Uterus (tissue), 2 donors: ENCODE measurements around the gene PTPRH.

Source experiments
- CTCF ChIP-seq, 4 experiments: fragments of 200-600 bp in 2 of 4; fragments of 450-650 bp in 2 of 4; sonication (generic) in 2 of 4; IDR thresholded peaks; one replicate each; pipeline ENCODE4 v1.5.1; 2016 to 2019; ENCODE audit warnings: antibody characterized with exemption in 4 of 4, mild to moderate bottlenecking in 2 of 4, moderate library complexity in 1 of 4
- POLR2A ChIP-seq, 2 donors: fragments of 450-650 bp; IDR thresholded peaks; one replicate each; pipeline ENCODE4 v1.6.1; 2016; ENCODE audit warnings: antibody characterized with exemption in 2 of 2, mild to moderate bottlenecking in 1 of 2, moderate library complexity in 1 of 2

DNA sequence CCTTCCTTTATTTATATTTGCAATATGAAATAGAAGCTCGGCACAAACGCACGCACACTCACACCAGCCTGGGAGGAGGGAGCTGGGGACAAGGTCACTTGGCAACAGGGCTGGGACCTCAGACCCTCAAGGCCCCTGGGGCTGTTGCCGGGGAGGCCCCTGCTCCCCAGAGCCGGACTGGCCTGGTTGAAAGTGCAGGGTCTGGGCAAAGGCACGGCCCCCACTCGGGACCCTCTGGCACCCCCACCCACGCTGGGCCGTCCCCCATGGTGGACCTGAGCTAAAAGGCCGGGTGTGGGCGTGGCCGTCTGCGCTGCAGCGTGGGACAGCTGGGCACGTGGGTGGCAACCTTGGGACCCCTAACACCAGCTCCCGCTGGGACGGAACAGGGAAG is 20.5 kb upstream of the PTPRH start:
- TF ChIP-seq CTCF (IDR thresholded peaks at IDR 0.05) (no peak), POLR2A (IDR thresholded peaks at IDR 0.05) (no peak)
